Inflammatory macrophage treated with lipopolysaccharide for 4 hours (primary cell): Measurements from ENCODE around the gene CNGA3.

Experiments used
- DNase-seq: peaks from one replicate; pipeline ENCODE4 v3.0.0-alpha.2; 2020

The CNGA3 gene

GRCh38 chr2:98445683-98446581, 99.7 kb downstream of the CNGA3 start:
- DNase-seq: peak; percentile 53

DNA sequence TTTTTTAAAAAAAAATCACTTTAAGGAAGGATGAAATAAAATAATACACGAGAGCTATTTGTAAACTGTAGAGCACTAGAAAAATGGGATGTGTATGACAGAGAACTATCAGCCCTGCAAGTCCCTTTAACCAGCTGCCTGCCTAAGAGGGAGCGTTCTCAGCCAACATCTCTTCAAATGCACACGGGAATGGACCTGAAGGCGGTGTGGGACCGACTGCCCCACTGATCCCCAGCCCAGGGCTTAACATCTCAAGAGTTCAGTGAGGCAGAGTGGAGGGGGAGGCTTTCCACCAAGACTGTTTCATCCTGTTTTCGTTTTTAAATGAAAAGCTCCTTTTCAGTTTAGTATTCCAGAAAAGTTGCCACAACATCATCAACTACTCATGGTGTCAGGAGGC, 100.6 kb downstream of the CNGA3 start:
- no peak for DNase-seq
